ENCODE data around the gene TMTC2.

The TMTC2 gene

DNA sequence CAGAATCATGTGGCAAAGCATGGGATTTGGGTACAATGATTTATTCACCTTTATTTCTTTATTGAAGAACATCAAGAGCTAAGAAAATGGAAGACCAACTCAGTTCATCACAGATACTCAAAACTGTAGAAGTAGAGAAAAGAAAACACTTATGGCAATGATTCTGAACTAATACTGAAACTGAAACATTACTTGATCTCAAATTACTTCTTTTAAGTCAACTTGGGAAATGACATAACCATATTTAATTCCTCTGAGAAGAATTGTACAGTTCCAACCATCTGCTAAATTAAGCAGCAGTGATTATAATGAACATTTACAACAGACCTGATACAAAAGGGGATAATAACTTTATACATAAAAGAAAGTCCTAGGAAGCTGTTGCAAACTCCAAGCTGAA, 466.5 kb downstream of the TMTC2 start:
- DNase-seq: no peak

- no peak for DNase-seq
Measured at GRCh38 chr12:83156815-83157214, 470.1 kb downstream of the TMTC2 start.

DNA sequence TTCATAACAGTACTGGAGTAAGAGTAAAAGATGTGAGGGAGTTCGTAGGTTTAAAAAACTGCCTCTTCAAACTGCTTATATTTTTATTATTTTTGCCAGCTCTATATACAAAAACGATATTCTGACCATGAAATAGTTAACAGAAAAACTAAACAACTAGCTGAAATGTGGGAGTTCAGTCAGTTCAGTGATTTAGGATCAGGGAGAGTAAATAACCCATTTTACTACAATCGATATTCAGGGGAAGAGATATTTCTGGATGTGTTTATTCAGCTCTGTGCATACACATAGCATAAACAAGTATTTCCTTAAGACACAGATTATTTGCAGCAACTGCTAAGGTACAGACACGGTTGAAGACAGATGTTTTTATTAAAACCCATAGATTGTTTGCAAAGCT, 470.9 kb downstream of the TMTC2 start:
- no peak for DNase-seq

- DNase-seq: no peak
Measured at GRCh38 chr12:83158613-83159207, 472.0 kb downstream of the TMTC2 start.

DNA sequence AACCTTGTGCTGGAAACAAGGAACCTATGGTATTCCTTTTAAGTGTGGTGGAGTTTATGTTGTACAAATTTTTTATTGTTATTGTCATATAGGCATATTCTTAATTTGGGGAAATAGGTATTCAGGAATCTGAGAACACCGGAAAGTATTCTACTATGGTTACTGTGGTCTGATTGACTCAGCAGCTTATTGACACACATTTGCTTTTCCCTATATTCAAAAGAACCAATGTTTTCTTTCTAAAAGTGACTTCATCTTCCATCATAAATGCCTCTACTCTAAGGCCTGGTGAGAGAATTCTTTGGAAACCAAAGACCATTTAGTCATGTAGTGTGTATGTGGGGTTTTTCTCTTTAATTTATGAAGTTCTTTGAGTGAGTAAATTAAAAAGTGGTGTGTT, 474.8 kb downstream of the TMTC2 start:
- no peak for DNase-seq

DNA sequence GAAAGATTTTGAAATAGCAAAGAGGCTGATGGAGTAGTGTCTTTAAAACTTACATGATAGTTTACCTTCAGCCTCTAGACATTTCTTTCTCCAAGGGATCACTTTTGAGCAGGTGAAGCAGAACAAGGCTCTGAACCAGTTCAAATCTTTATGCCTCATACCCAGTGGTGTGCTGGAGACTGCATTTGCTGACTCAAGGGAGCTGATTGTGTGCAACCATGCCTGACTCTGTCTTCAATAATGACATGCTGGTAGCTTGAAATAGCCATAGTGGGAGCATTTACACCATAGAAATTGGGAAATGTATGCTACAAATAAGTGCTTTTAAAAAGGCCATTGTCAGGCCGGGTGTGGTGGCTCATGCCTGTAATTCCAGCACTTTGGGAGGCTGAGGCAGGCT, 482.0 kb downstream of the TMTC2 start:
- no peak for DNase-seq

GRCh38 chr12:83172441-83172840, 485.7 kb downstream of the TMTC2 start:
- no peak for DNase-seq

DNA sequence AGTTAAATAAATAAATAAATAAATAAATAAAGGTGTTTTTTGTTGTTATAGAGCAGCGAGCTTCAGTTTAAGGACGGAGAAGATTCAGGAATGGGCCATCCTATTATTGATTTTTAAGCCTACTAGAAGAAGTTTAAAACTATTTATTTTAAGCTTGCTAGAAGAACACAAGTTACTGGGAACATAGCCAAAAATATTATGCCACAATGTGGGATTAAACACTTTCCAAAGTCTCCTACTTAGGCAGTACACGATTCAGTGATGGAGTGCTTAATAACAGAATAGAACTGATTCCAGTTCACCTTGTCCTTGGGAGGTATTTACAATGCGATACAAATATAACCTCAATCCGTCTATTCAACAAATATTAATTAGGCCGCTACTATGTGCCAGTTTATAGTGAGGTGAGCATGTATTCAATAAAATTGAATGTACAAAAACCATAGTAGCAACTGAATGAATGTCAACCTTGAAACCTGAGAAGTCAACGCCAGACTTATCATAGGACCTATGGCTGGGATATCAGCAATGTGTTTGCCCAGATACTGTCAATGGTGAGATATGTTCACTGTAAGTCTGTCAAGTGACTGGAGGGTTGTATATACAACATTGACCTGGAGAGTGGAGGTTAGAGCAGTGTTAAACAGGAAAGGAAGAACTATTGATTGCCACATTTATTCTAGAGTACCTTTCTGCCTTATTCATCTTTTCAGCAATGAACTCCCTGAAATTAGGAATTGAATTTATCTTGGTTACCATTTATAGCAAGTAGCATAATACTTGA, 486.4 kb downstream of the TMTC2 start:
- DNase-seq: no peak

DNA sequence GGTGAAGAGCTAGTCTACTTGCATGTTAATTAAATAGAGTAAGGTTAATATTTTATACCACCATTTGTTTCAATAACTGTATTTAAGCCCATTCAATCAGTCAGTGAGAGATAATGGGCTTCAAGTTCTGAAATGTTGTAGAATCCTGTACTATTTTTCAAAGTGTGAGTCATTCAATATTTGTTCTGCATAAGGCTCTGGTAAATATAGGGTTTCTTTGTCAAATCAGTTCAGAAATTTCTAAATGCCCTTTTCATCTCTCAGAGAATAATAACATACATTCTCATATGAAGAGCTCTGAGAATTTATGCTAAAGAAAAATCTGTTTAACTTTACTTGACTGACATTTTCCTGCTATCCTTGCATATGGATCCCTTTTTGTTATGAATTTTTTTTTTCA, 493.3 kb downstream of the TMTC2 start:
- no peak for DNase-seq

DNA sequence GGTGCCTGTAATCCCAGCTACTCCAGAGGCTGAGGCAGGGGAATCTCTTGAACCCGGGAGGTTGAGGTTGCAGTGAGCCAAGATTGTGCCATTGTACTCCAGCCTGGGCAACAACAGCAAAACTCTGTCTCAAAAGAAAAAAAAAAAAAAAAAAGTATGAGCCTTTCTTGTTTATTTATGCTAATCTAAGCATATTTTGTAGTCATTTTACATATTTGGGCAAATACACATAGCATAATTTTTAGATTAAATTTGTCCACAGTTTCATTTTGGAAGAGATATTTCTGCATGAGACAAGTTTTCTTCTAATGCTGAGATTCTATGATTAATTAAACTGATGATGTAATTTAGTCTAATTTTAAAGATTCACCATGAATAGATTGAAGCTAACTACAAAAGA, 494.4 kb downstream of the TMTC2 start:
- DNase-seq: no peak

- no peak for DNase-seq
Measured at GRCh38 chr12:83183132-83183531, 496.4 kb downstream of the TMTC2 start.
